HepG2 (cell line): Measurements from ENCODE around the gene PLEKHG2. TPM values are rescaled to one million over a fixed set of nuclear protein-coding genes. Genes with fewer than 3 reads are reported as not detected.

Experiments
- ADNP ChIP-seq: sonication (generic); formaldehyde crosslinking; IDR thresholded peaks from 2 replicates; pipeline ENCODE4 v1.4.0; 2020; ENCODE audit warnings: missing genetic modification reagents
- ATAD3A ChIP-seq: sonication (generic); formaldehyde crosslinking; IDR thresholded peaks from 2 replicates; pipeline ENCODE4 v1.4.0; 2020; ENCODE audit warnings: missing genetic modification reagents
- ETV5 ChIP-seq: IDR thresholded peaks from 2 replicates; pipeline ENCODE4 v1.6.1; 2018; ENCODE audit warnings: missing biosample characterization, missing genetic modification reagents, inconsistent platforms, borderline replicate concordance
- FOSL2 ChIP-seq: sonication (generic); formaldehyde crosslinking; IDR thresholded peaks from 2 replicates; pipeline ENCODE4 v1.4.0; 2020; ENCODE audit warnings: missing genetic modification reagents
- IRF2 ChIP-seq: IDR thresholded peaks from 2 replicates; pipeline ENCODE4 v1.6.1; 2018; ENCODE audit warnings: missing genetic modification reagents, missing compliant biosample characterization
- KDM3A ChIP-seq: IDR thresholded peaks from 2 replicates; pipeline ENCODE4 v1.6.1; 2018; ENCODE audit warnings: low read depth, missing compliant biosample characterization
- KLF16 ChIP-seq, 2 experiments: sonication (generic) in 1 of 2; formaldehyde crosslinking in 1 of 2; IDR thresholded peaks; 2 replicates each; pipeline versions ENCODE4 v1.6.1 to v1.8.0; 2016 to 2023; ENCODE audit warnings: missing genetic modification reagents in 2 of 2, missing compliant biosample characterization in 1 of 2
- RXRA ChIP-seq: sonication (generic); formaldehyde crosslinking; IDR thresholded peaks from 2 replicates; pipeline ENCODE4 v1.5.1; 2020; ENCODE audit warnings: missing genetic modification reagents
- RXRB ChIP-seq: IDR thresholded peaks from 2 replicates; pipeline ENCODE4 v1.6.1; 2016; ENCODE audit warnings: borderline replicate concordance, missing genetic modification reagents, missing compliant biosample characterization
- SYNCRIP ChIP-seq: fragments of 200-400 bp; formaldehyde crosslinking; IDR thresholded peaks from 2 replicates; pipeline ENCODE4 v1.6.1; 2018; ENCODE audit warnings: mild to moderate bottlenecking, low read depth, low read length; ENCODE audit not compliant: insufficient read depth
- ZNF788 ChIP-seq: sonication (generic); formaldehyde crosslinking; IDR thresholded peaks from 2 replicates; pipeline ENCODE4 v1.5.0; 2020; ENCODE audit warnings: mild to moderate bottlenecking, missing genetic modification reagents, borderline replicate concordance
- polyA plus RNA-seq, 8 experiments: library from polyadenylated mRNA; depleted of rRNA in 3 of 8; stranded (reverse) in 7 of 8; unstranded in 1 of 8; fragments of >200 nt; fragmentation: Illumina TruSeq in 4 of 8; extraction: Trizol in 4 of 8; gene quantifications; 2 replicates each; pipeline versions ENCODE4 v1.2.1 to v1.2.3, GENCODE V29; 2011 to 2016; ENCODE audit warnings: low read depth in 4 of 8, missing spikeins in 1 of 8, mixed read lengths in 1 of 8; ENCODE audit not compliant: insufficient read depth in 1 of 8
- total RNA-seq, 5 experiments: library from RNA; depleted of rRNA; stranded (reverse); fragments of >200 nt; fragmentation: Illumina TruSeq; extraction: Trizol; gene quantifications; 2 replicates each; pipeline ENCODE4 v1.2.3, GENCODE V29; 2016; ENCODE audit warnings: low read depth in 1 of 5
- TF ChIP-seq, protein P1 (sequence below): sonication (generic); formaldehyde crosslinking; conservative IDR thresholded peaks from 2 replicates; pipeline ENCODE4 v1.4.0; 2020; ENCODE audit warnings: mild to moderate bottlenecking, missing genetic modification reagents, moderate library complexity
- TF ChIP-seq, protein P2 (sequence below): sonication (generic); formaldehyde crosslinking; IDR thresholded peaks from 2 replicates; pipeline ENCODE4 v1.4.0; 2020; ENCODE audit warnings: missing genetic modification reagents; ENCODE audit errors: not compliant biosample characterization
- TF ChIP-seq, protein P3 (sequence below): IDR thresholded peaks from 2 replicates; pipeline ENCODE4 v1.6.1; 2012; ENCODE audit warnings: inconsistent platforms
- TF ChIP-seq, protein P4 (sequence below): sonication (generic); formaldehyde crosslinking; IDR thresholded peaks from 2 replicates; pipeline ENCODE4 v1.4.0; 2020; ENCODE audit warnings: missing genetic modification reagents
- TF ChIP-seq, protein P5 (sequence below): sonication (generic); formaldehyde crosslinking; IDR thresholded peaks from 2 replicates; pipeline ENCODE4 v1.8.0; 2022; ENCODE audit warnings: missing genetic modification reagents, low read depth, mild to moderate bottlenecking, borderline replicate concordance

Gene PLEKHG2
- total and polyA plus RNA-seq, 2 of the 13 experiments (the other 11 are each of a cell fraction or from before 2014, with no cell fraction given) = 3.6 to 6.8 TPM

DNA sequence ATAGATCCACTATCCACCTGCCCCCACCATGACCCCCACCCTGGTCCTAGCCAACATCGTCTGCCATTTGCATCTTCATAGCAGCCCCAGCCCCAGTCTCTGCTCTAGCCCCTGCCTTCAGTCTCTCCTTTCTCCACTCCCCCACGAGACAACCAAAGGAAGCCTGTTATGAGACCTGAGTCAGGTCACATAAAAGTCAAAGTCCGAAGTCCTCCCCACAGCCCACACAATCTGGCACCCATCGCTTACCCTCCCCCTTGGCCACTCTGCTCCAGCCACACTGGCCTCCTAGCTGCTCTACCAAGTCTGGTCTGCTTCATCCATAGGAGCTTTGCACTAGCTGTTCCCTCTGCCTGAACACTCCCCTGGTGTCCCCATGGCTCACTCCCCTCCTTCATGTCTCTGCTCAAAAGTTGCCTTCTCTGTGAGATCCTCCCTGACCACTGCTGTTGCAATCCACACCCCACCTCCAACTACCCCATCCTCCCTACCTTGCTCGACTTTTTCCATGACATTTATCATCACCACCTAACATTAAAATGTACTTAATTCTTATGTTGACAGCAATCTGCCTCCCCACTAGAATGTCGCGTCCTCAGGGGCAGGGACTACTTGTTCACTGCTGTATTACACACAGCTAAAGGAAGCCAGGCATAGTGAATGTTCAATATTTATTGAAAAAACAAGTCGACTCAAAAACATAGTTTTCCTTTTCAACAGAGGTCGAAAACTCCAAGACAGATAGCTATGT, 1.2 kb upstream of the PLEKHG2 start (continued):
- TF ChIP-seq, protein P1, sequence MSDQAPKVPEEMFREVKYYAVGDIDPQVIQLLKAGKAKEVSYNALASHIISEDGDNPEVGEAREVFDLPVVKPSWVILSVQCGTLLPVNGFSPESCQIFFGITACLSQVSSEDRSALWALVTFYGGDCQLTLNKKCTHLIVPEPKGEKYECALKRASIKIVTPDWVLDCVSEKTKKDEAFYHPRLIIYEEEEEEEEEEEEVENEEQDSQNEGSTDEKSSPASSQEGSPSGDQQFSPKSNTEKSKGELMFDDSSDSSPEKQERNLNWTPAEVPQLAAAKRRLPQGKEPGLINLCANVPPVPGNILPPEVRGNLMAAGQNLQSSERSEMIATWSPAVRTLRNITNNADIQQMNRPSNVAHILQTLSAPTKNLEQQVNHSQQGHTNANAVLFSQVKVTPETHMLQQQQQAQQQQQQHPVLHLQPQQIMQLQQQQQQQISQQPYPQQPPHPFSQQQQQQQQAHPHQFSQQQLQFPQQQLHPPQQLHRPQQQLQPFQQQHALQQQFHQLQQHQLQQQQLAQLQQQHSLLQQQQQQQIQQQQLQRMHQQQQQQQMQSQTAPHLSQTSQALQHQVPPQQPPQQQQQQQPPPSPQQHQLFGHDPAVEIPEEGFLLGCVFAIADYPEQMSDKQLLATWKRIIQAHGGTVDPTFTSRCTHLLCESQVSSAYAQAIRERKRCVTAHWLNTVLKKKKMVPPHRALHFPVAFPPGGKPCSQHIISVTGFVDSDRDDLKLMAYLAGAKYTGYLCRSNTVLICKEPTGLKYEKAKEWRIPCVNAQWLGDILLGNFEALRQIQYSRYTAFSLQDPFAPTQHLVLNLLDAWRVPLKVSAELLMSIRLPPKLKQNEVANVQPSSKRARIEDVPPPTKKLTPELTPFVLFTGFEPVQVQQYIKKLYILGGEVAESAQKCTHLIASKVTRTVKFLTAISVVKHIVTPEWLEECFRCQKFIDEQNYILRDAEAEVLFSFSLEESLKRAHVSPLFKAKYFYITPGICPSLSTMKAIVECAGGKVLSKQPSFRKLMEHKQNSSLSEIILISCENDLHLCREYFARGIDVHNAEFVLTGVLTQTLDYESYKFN (CRISPR knock-in tag) = peak; percentile 90
- TF ChIP-seq, protein P2, sequence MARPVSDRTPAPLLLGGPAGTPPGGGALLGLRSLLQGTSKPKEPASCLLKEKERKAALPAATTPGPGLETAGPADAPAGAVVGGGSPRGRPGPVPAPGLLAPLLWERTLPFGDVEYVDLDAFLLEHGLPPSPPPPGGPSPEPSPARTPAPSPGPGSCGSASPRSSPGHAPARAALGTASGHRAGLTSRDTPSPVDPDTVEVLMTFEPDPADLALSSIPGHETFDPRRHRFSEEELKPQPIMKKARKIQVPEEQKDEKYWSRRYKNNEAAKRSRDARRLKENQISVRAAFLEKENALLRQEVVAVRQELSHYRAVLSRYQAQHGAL (CRISPR knock-in tag) = no peak
- TF ChIP-seq RXRA (CRISPR knock-in tag) (peak; percentile 97), SYNCRIP (no peak), IRF2 (peak; percentile 55; the same call in 1 of the 2 replicates), FOSL2 (CRISPR knock-in tag) (peak; percentile 62), ETV5 (CRISPR knock-in tag) (no peak), ATAD3A (CRISPR knock-in tag) (no peak), ADNP (CRISPR knock-in tag) (no peak), ZNF788 (no peak; the same call in 1 of the 2 replicates), KLF16 (CRISPR knock-in tag; IDR thresholded peaks at IDR 0.05) (0 out of 4 replicates have a peak, but pooled peaks of 1 of the 2 experiments have one; percentile 21), KDM3A (CRISPR knock-in tag) (no peak; the same call in 1 of the 2 replicates), RXRB (CRISPR knock-in tag) (peak; percentile 90)
- TF ChIP-seq, protein P3, sequence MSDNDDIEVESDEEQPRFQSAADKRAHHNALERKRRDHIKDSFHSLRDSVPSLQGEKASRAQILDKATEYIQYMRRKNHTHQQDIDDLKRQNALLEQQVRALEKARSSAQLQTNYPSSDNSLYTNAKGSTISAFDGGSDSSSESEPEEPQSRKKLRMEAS = peak; percentile 41; the same call in 1 of the 2 replicates
- TF ChIP-seq, protein P4, sequence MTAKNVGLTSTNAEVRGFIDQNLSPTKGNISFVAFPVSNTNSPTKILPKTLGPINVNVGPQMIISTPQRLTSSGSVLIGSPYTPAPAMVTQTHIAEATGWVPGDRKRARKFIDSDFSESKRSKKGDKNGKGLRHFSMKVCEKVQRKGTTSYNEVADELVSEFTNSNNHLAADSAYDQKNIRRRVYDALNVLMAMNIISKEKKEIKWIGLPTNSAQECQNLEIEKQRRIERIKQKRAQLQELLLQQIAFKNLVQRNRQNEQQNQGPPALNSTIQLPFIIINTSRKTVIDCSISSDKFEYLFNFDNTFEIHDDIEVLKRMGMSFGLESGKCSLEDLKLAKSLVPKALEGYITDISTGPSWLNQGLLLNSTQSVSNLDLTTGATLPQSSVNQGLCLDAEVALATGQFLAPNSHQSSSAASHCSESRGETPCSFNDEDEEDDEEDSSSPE (CRISPR knock-in tag) = no peak
- TF ChIP-seq, protein P5, sequence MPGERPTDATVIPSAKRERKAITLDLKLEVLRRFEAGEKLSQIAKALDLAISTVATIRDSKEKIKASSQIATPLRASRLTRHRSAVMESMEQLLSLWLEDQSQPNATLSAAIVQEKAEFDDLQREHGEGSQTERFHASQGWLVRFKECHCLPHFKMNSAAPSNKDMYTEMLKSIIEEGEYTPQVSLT (CRISPR knock-in tag) = no peak
